ENCODE data around the gene SLC26A6. TPM values are rescaled to one million over a fixed set of nuclear protein-coding genes. Genes with fewer than 3 reads are reported as not detected.

The SLC26A6 gene
- polyA plus RNA-seq, 1 donor from 2014 or later = 23.6 TPM

- peak within 1 kb of the TSS; percentile 87 for H3K27ac ChIP-seq (ENCODE audit: low read length)
- H3F3A ChIP-seq (ENCODE audit: insufficient read depth, low read length, poor library complexity, severe bottlenecking) = no peaks in the 10 kb centered on the region
- H3K4me2 ChIP-seq (ENCODE audit: low read length) = peak within 1 kb of the TSS; percentile 76
- H4K20me1 ChIP-seq (ENCODE audit: insufficient read depth) = no peaks in the 10 kb centered on the region
- H3K79me2 ChIP-seq (replicated peaks; ENCODE audit: insufficient read depth, low read length) = peaks cover 20% of the 10 kb centered on the region
- no peaks in the 10 kb centered on the region for H3K36me3 ChIP-seq (ENCODE audit: insufficient read depth, low read length)
- H3K9ac ChIP-seq (ENCODE audit: low read length) = peak within 1 kb of the TSS; percentile 96
- peak within 1 kb of the TSS; percentile 81 for H3K4me3 ChIP-seq (ENCODE audit: low read length)
- H3K9me2 ChIP-seq (ENCODE audit: insufficient read depth, low read length) = no peaks in the 10 kb centered on the region
- TF ChIP-seq EP300 (conservative IDR thresholded peaks at IDR 0.05; ENCODE audit: poor library complexity, severe bottlenecking) (peak; percentile 37), EZH2 (IDR thresholded peaks at IDR 0.05; ENCODE audit: borderline replicate concordance, insufficient read depth, low read length, poor library complexity, severe bottlenecking) (no peak), REST (IDR thresholded peaks at IDR 0.05; ENCODE audit: borderline replicate concordance) (peak; percentile 93), MXI1 (conservative IDR thresholded peaks at IDR 0.05; ENCODE audit: poor library complexity, severe bottlenecking) (peak; percentile 80), SMC3 (conservative IDR thresholded peaks at IDR 0.05; ENCODE audit: poor library complexity) (peak; percentile 83), RAD21 (conservative IDR thresholded peaks at IDR 0.05) (peak; percentile 67), TAF1 (IDR thresholded peaks at IDR 0.05; ENCODE audit: low read depth) (peak; percentile 88), CTCF (IDR thresholded peaks at IDR 0.05; ENCODE audit: poor library complexity, severe bottlenecking) (peak; percentile 96), POLR2AphosphoS5 (IDR thresholded peaks at IDR 0.05) (peak; percentile 97)
- H3K27me3 ChIP-seq (ENCODE audit: insufficient read depth, low read depth, low read length) = no peaks in the 10 kb centered on the region
- peak within 1 kb of the TSS; percentile 99 for H2AFZ ChIP-seq (ENCODE audit: low read depth, low read length)
- H3K9me3 ChIP-seq (ENCODE audit: low read length) = no peaks in the 10 kb centered on the region
Observed at GRCh38 chr3:48609088-48610005, 25.9 kb downstream of the SLC26A6 start, which contains the start of gene UQCRC1. UQCRC1 (minus strand) TSS chr3:48609646; CDS start chr3:48609620, 26 bp downstream.

GRCh38 chr3:48607519-48607918, 27.7 kb downstream of the SLC26A6 start:
- Histone ChIP-seq H3K36me3 (ENCODE audit: insufficient read depth, low read length) (no peaks in the 10 kb centered on the region), H3K9ac (ENCODE audit: low read length) (no peak overlapping the region)

More at GRCh38 chr3:48607519-48607918, 27.7 kb downstream of the SLC26A6 start:
- no peaks in the 10 kb centered on the region for H3F3A ChIP-seq (ENCODE audit: insufficient read depth, low read length, poor library complexity, severe bottlenecking)
- H3K4me3 ChIP-seq (ENCODE audit: low read length) = no peak overlapping the region
- H3K4me2 ChIP-seq (ENCODE audit: low read length) = no peak overlapping the region
- no peaks in the 10 kb centered on the region for H3K9me3 ChIP-seq (ENCODE audit: low read length)
- no peak overlapping the region for H3K27ac ChIP-seq (ENCODE audit: low read length)
- TF ChIP-seq TAF1 (IDR thresholded peaks at IDR 0.05; ENCODE audit: low read depth) = no peak
- no peak for TF ChIP-seq EP300 (conservative IDR thresholded peaks at IDR 0.05; ENCODE audit: poor library complexity, severe bottlenecking)
- no peak for TF ChIP-seq POLR2AphosphoS5 (IDR thresholded peaks at IDR 0.05)
- no peak for TF ChIP-seq REST (IDR thresholded peaks at IDR 0.05; ENCODE audit: borderline replicate concordance)
- no peak for TF ChIP-seq SMC3 (conservative IDR thresholded peaks at IDR 0.05; ENCODE audit: poor library complexity)
- no peak for TF ChIP-seq RAD21 (conservative IDR thresholded peaks at IDR 0.05)
- no peak for TF ChIP-seq EZH2 (IDR thresholded peaks at IDR 0.05; ENCODE audit: borderline replicate concordance, insufficient read depth, low read length, poor library complexity, severe bottlenecking)
- TF ChIP-seq CTCF (IDR thresholded peaks at IDR 0.05; ENCODE audit: poor library complexity, severe bottlenecking) = no peak
- no peak for TF ChIP-seq MXI1 (conservative IDR thresholded peaks at IDR 0.05; ENCODE audit: poor library complexity, severe bottlenecking)
- H3K9me2 ChIP-seq (ENCODE audit: insufficient read depth, low read length) = no peaks in the 10 kb centered on the region
- H3K27me3 ChIP-seq (ENCODE audit: insufficient read depth, low read depth, low read length) = no peaks in the 10 kb centered on the region
- H4K20me1 ChIP-seq (ENCODE audit: insufficient read depth) = no peaks in the 10 kb centered on the region
- no peak overlapping the region for H2AFZ ChIP-seq (ENCODE audit: low read depth, low read length)
- peaks cover 20% of the 10 kb centered on the region for H3K79me2 ChIP-seq (replicated peaks; ENCODE audit: insufficient read depth, low read length)
